ENCODE data around the gene IFI30. TPM values are rescaled to one million over a fixed set of nuclear protein-coding genes. Genes with fewer than 3 reads are reported as not detected.

Gene IFI30
- total RNA-seq = 43.7 TPM

- Histone ChIP-seq H3K4me1 (peaks cover 16% of the 10 kb centered on the region), H3K27me3 (no peaks in the 10 kb centered on the region), H3K9me3 (no peaks in the 10 kb centered on the region), H3K27ac (peak within 1 kb of the TSS; percentile 42), H3K4me3 (peak within 1 kb of the TSS; percentile 64 to 76), H3K36me3 (peaks cover 0 to 8% of the 10 kb centered on the region in 2 donors)
- intact Hi-C loops (cut with DNase I) = no loop called here
- peak in 1 of 2 donors; percentile 93 for DNase-seq (ENCODE audit: extremely low spot score in 2 of 2)
- TF ChIP-seq POLR2A (IDR thresholded peaks at IDR 0.05) (no peak), POLR2AphosphoS5 (IDR thresholded peaks at IDR 0.05; ENCODE audit: insufficient read depth in 1 of 2, low read depth in 1 of 2) (peak; percentile 37 to 75)
Measured at GRCh38 chr19:18173572-18174288, at the start of gene IFI30. IFI30 (plus strand) TSS chr19:18173813; CDS start chr19:18173842, 29 bp downstream.

GRCh38 chr19:18123819-18124218 lies 49.8 kb upstream of the IFI30 start:
- Histone ChIP-seq H3K4me3 (no peak overlapping the region), H3K27me3 (no peaks in the 10 kb centered on the region), H3K4me1 (peaks cover 4% of the 10 kb centered on the region), H3K36me3 (peaks cover 0 to 5% of the 10 kb centered on the region in 2 donors), H3K27ac (no peak overlapping the region), H3K9me3 (no peaks in the 10 kb centered on the region)
- intact Hi-C loops (cut with DNase I) = no loop called here
- TF ChIP-seq POLR2A (IDR thresholded peaks at IDR 0.05) (no peak), POLR2AphosphoS5 (IDR thresholded peaks at IDR 0.05; ENCODE audit: insufficient read depth in 1 of 2, low read depth in 1 of 2) (no peak), CTCF (IDR thresholded peaks at IDR 0.05) (no peak)
- DNase-seq (ENCODE audit: extremely low spot score in 2 of 2) = no peak

GRCh38 chr19:18126097-18126496 lies 47.5 kb upstream of the IFI30 start:
- DNase-seq (ENCODE audit: extremely low spot score in 2 of 2) = no peak
- no peak overlapping the region for H3K4me3 ChIP-seq
- H3K36me3 ChIP-seq = peaks cover 0 to 10% of the 10 kb centered on the region in 2 donors

GRCh38 chr19:18128044-18128443 lies 45.6 kb upstream of the IFI30 start:
- no peaks in the 10 kb centered on the region for H3K4me1 ChIP-seq
- intact Hi-C loops (cut with DNase I) = no loop called here
- TF ChIP-seq POLR2AphosphoS5 (IDR thresholded peaks at IDR 0.05; ENCODE audit: insufficient read depth in 1 of 2, low read depth in 1 of 2) (no peak), CTCF (IDR thresholded peaks at IDR 0.05) (no peak)
- DNase-seq (ENCODE audit: extremely low spot score in 2 of 2) = no peak
- H3K27ac ChIP-seq = no peak overlapping the region
- peaks cover 0 to 18% of the 10 kb centered on the region in 2 donors for H3K36me3 ChIP-seq
- no peaks in the 10 kb centered on the region for H3K9me3 ChIP-seq
- H3K4me3 ChIP-seq = no peak overlapping the region
- no peaks in the 10 kb centered on the region for H3K27me3 ChIP-seq

More at GRCh38 chr19:18126097-18126496, 47.5 kb upstream of the IFI30 start:
- Histone ChIP-seq H3K4me1 (no peaks in the 10 kb centered on the region), H3K27me3 (no peaks in the 10 kb centered on the region), H3K9me3 (no peaks in the 10 kb centered on the region), H3K27ac (no peak overlapping the region)
- intact Hi-C loops (cut with DNase I) = no loop called here
- TF ChIP-seq POLR2A (IDR thresholded peaks at IDR 0.05) (no peak), POLR2AphosphoS5 (IDR thresholded peaks at IDR 0.05; ENCODE audit: insufficient read depth in 1 of 2, low read depth in 1 of 2) (no peak), CTCF (IDR thresholded peaks at IDR 0.05) (no peak)

GRCh38 chr19:18128805-18129204 lies 44.8 kb upstream of the IFI30 start:
- no peak for TF ChIP-seq POLR2AphosphoS5 (IDR thresholded peaks at IDR 0.05; ENCODE audit: insufficient read depth in 1 of 2, low read depth in 1 of 2)
- TF ChIP-seq CTCF (IDR thresholded peaks at IDR 0.05) = no peak
- no peak for TF ChIP-seq POLR2A (IDR thresholded peaks at IDR 0.05)
- intact Hi-C loops (cut with DNase I) = no loop called here
- H3K36me3 ChIP-seq = peaks cover 0 to 21% of the 10 kb centered on the region in 2 donors
- DNase-seq (ENCODE audit: extremely low spot score in 2 of 2) = no peak
- no peaks in the 10 kb centered on the region for H3K27me3 ChIP-seq
- no peaks in the 10 kb centered on the region for H3K4me1 ChIP-seq
- H3K9me3 ChIP-seq = no peaks in the 10 kb centered on the region
- no peak overlapping the region for H3K4me3 ChIP-seq
- no peak overlapping the region for H3K27ac ChIP-seq
